HepG2 (cell line): ENCODE results near the gene HTR1D. TPM values are rescaled to one million over a fixed set of nuclear protein-coding genes. Genes with fewer than 3 reads are reported as not detected.

Source experiments
- ATAC-seq: fragments of 200-7000 bp; cut with Tn5 transposase; 3 replicates; pipeline ENCODE4 v1.9.1; 2020; ENCODE audit warnings: mild to moderate bottlenecking, moderate library complexity
- BruUV-seq: library from RNA; stranded (reverse); fragments of 400-500 nt; replicated peaks from 2 replicates; lab custom pipeline; 2021; lab: Mats Ljungman, UMichigan
- CTCF ChIA-PET: fragments of 300-600 bp; formaldehyde crosslinking; extraction: SDS; loops from one replicate; lab custom pipeline; 2021; ENCODE audit warnings: low total read pairs, inconsistent platforms, low intra/inter-chr PET ratio; lab: Yijun Ruan, JAX
- POLR2A ChIA-PET: fragments of 350-600 bp; sonication (Branson Sonifier 250); formaldehyde crosslinking; loops from one replicate; lab custom pipeline; 2020; ENCODE audit warnings: antibody characterized with exemption, inconsistent platforms; lab: Yijun Ruan, JAX
- DNase-seq: peaks from one replicate; pipeline ENCODE4 v3.0.0-alpha.2; 2015; ENCODE audit warnings: low spot score
- FAIRE-seq: peaks from 3 replicates; lab custom pipeline; 2011; peaks lifted over from hg19 to GRCh38; lab: Jason Lieb, UNC
- H2AFZ ChIP-seq: one replicate; pipeline ENCODE4 v1.6.1; 2011; ENCODE audit warnings: low read length, inconsistent platforms
- H3K27ac ChIP-seq: fragments of 300-600 bp; 3 replicates; pipeline ENCODE4 v1.8.0; 2011; ENCODE audit warnings: mixed run types, mild to moderate bottlenecking, mixed read lengths, low read length, inconsistent platforms; ENCODE audit not compliant: insufficient read depth; ENCODE audit errors: extremely low read length
- H3K27me3 ChIP-seq, 2 experiments: fragments of 200-600 bp in 1 of 2; 2 replicates in 1 of 2; 3 replicates in 1 of 2; pipeline versions ENCODE4 v1.6.0 to v1.8.0; 2011; ENCODE audit warnings: low read length in 2 of 2, mild to moderate bottlenecking in 2 of 2, moderate library complexity in 2 of 2, inconsistent platforms in 1 of 2; ENCODE audit not compliant: insufficient read depth in 2 of 2, control insufficient read depth in 1 of 2
- H3K36me3 ChIP-seq, 2 experiments: fragments of 200-600 bp in 1 of 2; replicated peaks in 1 of 2; 2 replicates in 1 of 2; 3 replicates in 1 of 2; pipeline versions ENCODE4 v1.5.1 to v1.8.0; 2011; ENCODE audit warnings: low read length in 2 of 2, inconsistent platforms in 1 of 2; ENCODE audit not compliant: insufficient read depth in 2 of 2, control insufficient read depth in 1 of 2
- H3K4me1 ChIP-seq: 2 replicates; pipeline ENCODE4 v1.5.1; 2012; ENCODE audit warnings: low read length, inconsistent platforms; ENCODE audit not compliant: insufficient read depth
- H3K4me2 ChIP-seq: 2 replicates; pipeline ENCODE4 v1.6.0; 2011; ENCODE audit warnings: low read depth, low read length, inconsistent platforms
- H3K4me3 ChIP-seq, 3 experiments: fragments of 200-600 bp in 1 of 3; sonication (generic), shearing (Covaris generic) in 1 of 3; replicated peaks in 1 of 3; 2 replicates each; pipeline ENCODE4 v1.5.1; 2011 to 2016; ENCODE audit warnings: low read length in 3 of 3, inconsistent platforms in 2 of 3, low read depth in 2 of 3, mild to moderate bottlenecking in 2 of 3, control low read depth in 1 of 3, mixed read lengths in 1 of 3; ENCODE audit not compliant: insufficient read depth in 1 of 3
- H3K79me2 ChIP-seq: one replicate; pipeline ENCODE4 v1.6.1; 2011; ENCODE audit warnings: low read length, inconsistent platforms; ENCODE audit not compliant: insufficient read depth
- H3K9ac ChIP-seq: 2 replicates; pipeline ENCODE4 v1.6.0; 2011; ENCODE audit warnings: mild to moderate bottlenecking, low read depth, low read length, inconsistent platforms; ENCODE audit not compliant: insufficient read depth
- H3K9me3 ChIP-seq: 2 replicates; pipeline ENCODE4 v1.5.1; 2012; ENCODE audit warnings: mild to moderate bottlenecking, low read length
- H4K20me1 ChIP-seq: 2 replicates; pipeline ENCODE4 v1.6.0; 2011; ENCODE audit warnings: inconsistent platforms, mild to moderate bottlenecking, low read length, moderate library complexity; ENCODE audit not compliant: insufficient read depth
- CCDC6 ChIP-seq: sonication (generic); formaldehyde crosslinking; IDR thresholded peaks from 2 replicates; pipeline ENCODE4 v1.8.1; 2022; ENCODE audit warnings: mild to moderate bottlenecking, missing genetic modification reagents, moderate library complexity
- CENPX ChIP-seq: sonication (generic); formaldehyde crosslinking; IDR thresholded peaks from 2 replicates; pipeline ENCODE4 v1.9.0; 2021; ENCODE audit warnings: mild to moderate bottlenecking, missing genetic modification reagents, moderate library complexity
- EEA1 ChIP-seq: sonication (generic); formaldehyde crosslinking; IDR thresholded peaks from 2 replicates; pipeline ENCODE4 v1.5.1; 2020; ENCODE audit warnings: mild to moderate bottlenecking, missing genetic modification reagents, borderline replicate concordance
- GTF3A ChIP-seq: sonication (generic); formaldehyde crosslinking; conservative IDR thresholded peaks from 2 replicates; pipeline ENCODE4 v1.4.0; 2020; ENCODE audit warnings: mild to moderate bottlenecking, missing genetic modification reagents
- LCORL ChIP-seq, 2 experiments: fragments of 450-650 bp in 1 of 2; sonication (generic) in 1 of 2; formaldehyde crosslinking in 1 of 2; IDR thresholded peaks; 2 replicates each; pipeline versions ENCODE4 v1.5.0 to v1.6.1; 2017 to 2020; ENCODE audit warnings: antibody characterized with exemption in 1 of 2, missing genetic modification reagents in 1 of 2
- NFIB ChIP-seq: sonication (generic); formaldehyde crosslinking; IDR thresholded peaks from 2 replicates; pipeline ENCODE4 v1.9.0; 2021; ENCODE audit warnings: missing genetic modification reagents, mild to moderate bottlenecking, borderline replicate concordance
- PATZ1 ChIP-seq: sonication (generic); formaldehyde crosslinking; IDR thresholded peaks from 2 replicates; pipeline ENCODE4 v1.4.0; 2020; ENCODE audit warnings: missing genetic modification reagents
- RNF219 ChIP-seq: sonication (generic); formaldehyde crosslinking; IDR thresholded peaks from 2 replicates; pipeline ENCODE4 v1.5.0; 2020; ENCODE audit warnings: mild to moderate bottlenecking, missing genetic modification reagents
- SIN3A ChIP-seq: IDR thresholded peaks from 2 replicates; pipeline ENCODE4 v1.6.1; 2011; ENCODE audit warnings: low read depth, mild to moderate bottlenecking, control low read depth, low read length, borderline replicate concordance
- SNRNP70 ChIP-seq: fragments of 200-400 bp; formaldehyde crosslinking; IDR thresholded peaks from 2 replicates; pipeline ENCODE4 v1.6.1; 2017; ENCODE audit warnings: mild to moderate bottlenecking, low read depth, low read length, moderate library complexity
- TBX2 ChIP-seq: sonication (generic); formaldehyde crosslinking; IDR thresholded peaks from 2 replicates; pipeline ENCODE4 v1.5.0; 2020; ENCODE audit warnings: missing genetic modification reagents, mild to moderate bottlenecking, borderline replicate concordance
- TRAFD1 ChIP-seq: sonication (generic); formaldehyde crosslinking; IDR thresholded peaks from 2 replicates; pipeline ENCODE4 v1.5.1; 2020; ENCODE audit warnings: missing genetic modification reagents, mild to moderate bottlenecking, borderline replicate concordance
- ZNF234 ChIP-seq: sonication (generic); formaldehyde crosslinking; conservative IDR thresholded peaks from 2 replicates; pipeline ENCODE4 v1.5.1; 2020; ENCODE audit warnings: mild to moderate bottlenecking, missing genetic modification reagents
- ZNF335 ChIP-seq: sonication (generic); formaldehyde crosslinking; IDR thresholded peaks from 2 replicates; pipeline ENCODE4 v1.4.0; 2020; ENCODE audit warnings: missing genetic modification reagents
- ZNF644 ChIP-seq: IDR thresholded peaks from 2 replicates; pipeline ENCODE4 v1.6.1; 2016; ENCODE audit warnings: low read depth
- ZNF790 ChIP-seq: sonication (generic); formaldehyde crosslinking; IDR thresholded peaks from 2 replicates; pipeline ENCODE4 v1.8.0; 2022; ENCODE audit warnings: missing genetic modification reagents, mild to moderate bottlenecking, borderline replicate concordance
- WGBS: methylation state at CpG from one replicate; pipeline ENCODE4 v1.1.6; 2017; ENCODE audit warnings: low lambda C conversion rate; 5-methylcytosine and 5-hydroxymethylcytosine counted together
- in situ Hi-C: cut with HindIII; loops from 2 replicates; pipeline ENCODE4 v1.10.0; 2017; ENCODE audit warnings: low pct_unique_long_range_greater_than_20kb; ENCODE audit not compliant: extremely low pct_ligation_motif_present
- intact Hi-C: fragments of 100-400 bp; cut with micrococcal nuclease; formaldehyde crosslinking; loops from one replicate; pipeline ENCODE4 v1.10.0; 2022; ENCODE audit not compliant: unreplicated experiment
- polyA plus RNA-seq, 8 experiments: library from polyadenylated mRNA; depleted of rRNA in 3 of 8; stranded (reverse) in 7 of 8; unstranded in 1 of 8; fragments of >200 nt; fragmentation: Illumina TruSeq in 4 of 8; extraction: Trizol in 4 of 8; gene quantifications; 2 replicates each; pipeline versions ENCODE4 v1.2.1 to v1.2.3, GENCODE V29; 2011 to 2016; ENCODE audit warnings: low read depth in 4 of 8, missing spikeins in 1 of 8, mixed read lengths in 1 of 8; ENCODE audit not compliant: insufficient read depth in 1 of 8
- total RNA-seq, 5 experiments: library from RNA; depleted of rRNA; stranded (reverse); fragments of >200 nt; fragmentation: Illumina TruSeq; extraction: Trizol; gene quantifications; 2 replicates each; pipeline ENCODE4 v1.2.3, GENCODE V29; 2016; ENCODE audit warnings: low read depth in 1 of 5

HTR1D gene
- total and polyA plus RNA-seq, 2 of the 13 experiments (the other 11 are each of a cell fraction or from before 2014, with no cell fraction given): 0.04 to 0.07 TPM

- TF ChIP-seq PATZ1 (CRISPR knock-in tag) (peak; percentile 66), LCORL (IDR thresholded peaks at IDR 0.05) (no peak), LCORL (CRISPR knock-in tag; IDR thresholded peaks at IDR 0.05) (peak; percentile 66), SNRNP70 (no peak), SIN3A (peak; percentile 31; the same call in 1 of the 2 replicates), ZNF790 (CRISPR knock-in tag) (peak; percentile 30; the same call in 1 of the 2 replicates), ZNF234 (no peak), NFIB (no peak)
Observed at GRCh38 chr1:23177438-23178380, 39.6 kb downstream of the HTR1D start (continued).

GRCh38 chr1:23177031-23177430 lies 40.3 kb downstream of the HTR1D start:
- no peak for FAIRE-seq
- DNase-seq: no peak
- ChIA-PET CTCF (interaction anchor here (3.1 kb wide), 1 partner anchor 78 kb away, joined by 17 read pairs; no protein-coding TSS in a partner anchor), POLR2A (no interaction called here)
- H3K4me3 ChIP-seq: peak overlapping the region; percentile 64 to 84 (median 75)
- peaks cover 0 to 8% of the 10 kb centered on the region in 2 experiments; a peak in 2 of 5 replicates for H3K27me3 ChIP-seq
- H3K79me2 ChIP-seq: no peaks in the 10 kb centered on the region
- no TSS peak for BruUV-seq
- no peaks in the 10 kb centered on the region for H4K20me1 ChIP-seq
- in situ Hi-C loops (no loop called here), intact Hi-C loops (no loop called here)
- H3K9me3 ChIP-seq: no peaks in the 10 kb centered on the region
- WGBS: 3% methylated on average over 3 of the region's 10 CpGs
- no peak overlapping the region for H2AFZ ChIP-seq
- ATAC-seq: peak; percentile 14; the same call in 2 of the 3 replicates
- H3K36me3 ChIP-seq: no peaks in the 10 kb centered on the region
- peaks cover 54% of the 10 kb centered on the region for H3K4me1 ChIP-seq
- peak overlapping the region; percentile 70; the same call in 1 of the 2 replicates for H3K9ac ChIP-seq
- peak overlapping the region; percentile 98 for H3K4me2 ChIP-seq
- H3K27ac ChIP-seq: no peak overlapping the region
- TF ChIP-seq TBX2 (CRISPR knock-in tag) (no peak), RNF219 (no peak), GTF3A (CRISPR knock-in tag) (no peak), TRAFD1 (CRISPR knock-in tag) (no peak), ZNF335 (CRISPR knock-in tag) (no peak), CCDC6 (CRISPR knock-in tag) (no peak), ZNF644 (CRISPR knock-in tag) (no peak), CENPX (CRISPR knock-in tag) (no peak), EEA1 (CRISPR knock-in tag) (no peak)
